Measurements from ENCODE around the gene WFIKKN2.

Gene WFIKKN2

GRCh38 chr17:50836826-50837225 is 1.4 kb downstream of the WFIKKN2 start:
- DNase-seq = no peak

GRCh38 chr17:50837286-50837979 is 2.0 kb downstream of the WFIKKN2 start:
- DNase-seq = no peak

GRCh38 chr17:50837980-50838954 is 2.9 kb downstream of the WFIKKN2 start:
- DNase-seq = no peak

- no peak for DNase-seq
Observed at GRCh38 chr17:50839591-50840310, 4.4 kb downstream of the WFIKKN2 start.

GRCh38 chr17:50840311-50840851 is 5.0 kb downstream of the WFIKKN2 start:
- no peak for DNase-seq

- no peak for DNase-seq
Observed at GRCh38 chr17:50841277-50841948, 6.0 kb downstream of the WFIKKN2 start.

- DNase-seq = no peak
Observed at GRCh38 chr17:50841949-50842354, 6.6 kb downstream of the WFIKKN2 start.

- DNase-seq = no peak
Observed at GRCh38 chr17:50842506-50843149, 7.2 kb downstream of the WFIKKN2 start.

GRCh38 chr17:50843150-50843905 is 7.9 kb downstream of the WFIKKN2 start:
- DNase-seq = no peak

GRCh38 chr17:50844117-50844700 is 8.8 kb downstream of the WFIKKN2 start:
- DNase-seq = no peak

- DNase-seq = no peak
Observed at GRCh38 chr17:50845240-50846147, 10.1 kb downstream of the WFIKKN2 start.

GRCh38 chr17:50847566-50847965 is 12.2 kb downstream of the WFIKKN2 start:
- DNase-seq = no peak

- DNase-seq = no peak
Observed at GRCh38 chr17:50848039-50848438, 12.7 kb downstream of the WFIKKN2 start.

- DNase-seq = no peak
Observed at GRCh38 chr17:50848711-50849110, 13.3 kb downstream of the WFIKKN2 start.

- no peak for DNase-seq
Observed at GRCh38 chr17:50850640-50851039, 15.3 kb downstream of the WFIKKN2 start.

- DNase-seq = no peak
Observed at GRCh38 chr17:50853015-50853615, 17.7 kb downstream of the WFIKKN2 start.

- no peak for DNase-seq
Observed at GRCh38 chr17:50853781-50854180, 18.4 kb downstream of the WFIKKN2 start.

- DNase-seq = no peak
Observed at GRCh38 chr17:50855708-50856330, 20.4 kb downstream of the WFIKKN2 start.

- no peak for DNase-seq
Observed at GRCh38 chr17:50856431-50856830, 21.0 kb downstream of the WFIKKN2 start.

Data from GF-D8 (cell line).